ENCODE data around the gene GOLGA8B. TPM values are rescaled to one million over a fixed set of nuclear protein-coding genes. Genes with fewer than 3 reads are reported as not detected.
"Not testable (repeated sequence)": the region's sequence is repeated elsewhere in the genome, so short reads cannot be mapped to it uniquely, and the experiment has no call there.

Gene GOLGA8B
- total and polyA plus RNA-seq, 2 of the 8 experiments (the other 6 are each of a cell fraction or from before 2014, with no cell fraction given): 14.1 to 23.3 TPM

- no peak for TF ChIP-seq CHD1 (IDR thresholded peaks at IDR 0.05; ENCODE audit: low read depth, low read length)
- no peak for TF ChIP-seq HDAC2 (IDR thresholded peaks at IDR 0.05; ENCODE audit: borderline replicate concordance in 1 of 2, low read depth in 2 of 2, low read length in 2 of 2)
- TF ChIP-seq TCF12 (IDR thresholded peaks at IDR 0.05; ENCODE audit: low read depth, low read length): no peak
- TF ChIP-seq RFX5 (IDR thresholded peaks at IDR 0.05; ENCODE audit: borderline replicate concordance, low read depth, low read length): no peak
- TF ChIP-seq TAF1 (IDR thresholded peaks at IDR 0.05; ENCODE audit: low read depth, low read length): no peak
These were observed 2.4 kb downstream of the GOLGA8B start (continued) for GRCh38 chr15:34581043-34581365.

- H3K4me3 ChIP-seq (ENCODE audit: extremely low read depth in 1 of 4, insufficient read depth in 2 of 4, low read depth in 3 of 4, low read length in 4 of 4); H3K9ac ChIP-seq (replicated peaks in 1 of 4; ENCODE audit: extremely low read depth in 1 of 4, low read depth in 3 of 4, low read length in 3 of 4); H3K79me1 ChIP-seq (ENCODE audit: low read depth, low read length); FAIRE-seq; H2BK5ac ChIP-seq (ENCODE audit: low read depth, low read length); H2AFZ ChIP-seq (ENCODE audit: low read length); H4K91ac ChIP-seq (replicated peaks; ENCODE audit: insufficient read length, low read length); H2BK120ac ChIP-seq (replicated peaks; ENCODE audit: low read depth, low read length); H3K14ac ChIP-seq (ENCODE audit: insufficient read length); H2BK12ac ChIP-seq (ENCODE audit: low read depth, low read length); H2BK20ac ChIP-seq (ENCODE audit: low read length); H3K4me1 ChIP-seq (replicated peaks in 1 of 4; ENCODE audit: control insufficient read depth in 3 of 4, insufficient read depth in 4 of 4, low read length in 3 of 4); H3K36me3 ChIP-seq (ENCODE audit: control insufficient read depth in 2 of 4, insufficient read depth in 4 of 4, low read length in 3 of 4); H3K56ac ChIP-seq (replicated peaks; ENCODE audit: insufficient read length, low read depth, low read length); H3K18ac ChIP-seq (ENCODE audit: extremely low read depth, low read length); DNase-seq (ENCODE audit: low read depth in 1 of 2, low spot score in 2 of 2); H3K23me2 ChIP-seq (ENCODE audit: low read depth, low read length); H4K8ac ChIP-seq (ENCODE audit: extremely low read depth, insufficient read depth, low read length); H3K23ac ChIP-seq (ENCODE audit: insufficient read length); H3K9me3 ChIP-seq (ENCODE audit: insufficient read depth in 2 of 2, low read depth in 1 of 2, low read length in 1 of 2); H4K20me1 ChIP-seq (replicated peaks in 1 of 2; ENCODE audit: control insufficient read depth in 1 of 2, insufficient read depth in 2 of 2, low read length in 2 of 2); POLR2A ChIA-PET (ENCODE audit: partially characterized antibody); H3K4me2 ChIP-seq (ENCODE audit: insufficient read depth in 1 of 2, low read depth in 2 of 2, low read length in 2 of 2); H2AK5ac ChIP-seq (ENCODE audit: low read depth, low read length); H3K27ac ChIP-seq (ENCODE audit: low read depth, low read length); H2BK15ac ChIP-seq (ENCODE audit: low read length); H4K5ac ChIP-seq (ENCODE audit: insufficient read length, low read depth, low read length); H3K4ac ChIP-seq (replicated peaks; ENCODE audit: insufficient read length, low read depth, low read length): not testable (repeated sequence)
- CTCF ChIA-PET (ENCODE audit: partially characterized antibody): interaction anchor here (0.7 kb wide), 1 partner anchor 519 kb away, joined by 3 read pairs; no protein-coding TSS in a partner anchor
- H3K79me2 ChIP-seq (ENCODE audit: control insufficient read depth in 1 of 2, insufficient read depth in 2 of 2, low read length in 2 of 2): peaks cover 0 to 17% of the 10 kb centered on the region in 2 experiments; a peak in 2 of 4 replicates
- H3K27me3 ChIP-seq (replicated peaks in 1 of 4; ENCODE audit: control insufficient read depth in 3 of 4, extremely low read depth in 1 of 4, insufficient read depth in 3 of 4, low read length in 3 of 4): peaks cover 0 to 17% (median 15%) of the 10 kb centered on the region in 4 experiments; a peak in 6 of 7 replicates
- 92% methylated on average over 11 of the region's 15 CpGs; no CpG with 5 or more reads in 1 of the 2 experiments for WGBS, 2 experiments (ENCODE audit: extremely low coverage in 1 of 2, insufficient coverage in 1 of 2, insufficient read length in 1 of 2, insufficient replicate concordance in 2 of 2, low coverage in 1 of 2, low lambda C conversion rate in 2 of 2, missing lambda C conversion rate in 1 of 2)
These were observed 3.0 kb downstream of the GOLGA8B start for GRCh38 chr15:34580251-34581042.
